ENCODE results near the gene DCAF7.

The DCAF7 gene

DNA sequence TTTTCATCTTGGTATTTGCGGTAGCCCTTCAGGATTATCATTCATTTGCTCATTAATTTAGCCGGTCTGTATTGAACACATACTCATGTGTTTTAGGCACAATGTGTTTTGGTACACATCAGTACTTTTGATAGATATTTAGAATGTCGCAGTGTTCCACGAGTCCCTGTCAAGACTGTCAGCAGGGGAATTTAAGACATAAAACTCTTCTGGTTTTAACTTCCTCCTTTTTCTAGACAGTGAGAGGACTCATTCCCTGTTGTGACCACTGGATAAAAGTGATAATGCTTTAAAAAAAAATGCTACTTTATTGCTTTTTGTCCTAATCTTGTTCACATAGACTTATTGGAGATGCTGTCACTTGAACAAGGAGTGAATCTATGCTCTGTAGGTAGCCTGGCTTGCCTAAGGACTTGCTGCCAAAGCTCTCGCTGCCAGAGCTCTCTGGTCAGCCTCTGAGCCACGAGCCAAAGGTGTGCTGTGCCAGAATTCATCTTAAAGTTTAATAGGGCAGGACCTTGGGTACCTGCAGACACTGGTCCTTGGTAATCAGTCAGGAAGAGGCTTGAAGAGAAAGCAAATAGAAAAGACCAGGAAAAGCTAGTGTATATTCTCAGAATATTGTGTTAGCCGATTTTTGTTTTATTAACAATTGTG lies 5.4 kb downstream of the DCAF7 start:
- DNase-seq (ENCODE audit: low read depth in 2 of 2), result no peak
- TF ChIP-seq, protein P1, sequence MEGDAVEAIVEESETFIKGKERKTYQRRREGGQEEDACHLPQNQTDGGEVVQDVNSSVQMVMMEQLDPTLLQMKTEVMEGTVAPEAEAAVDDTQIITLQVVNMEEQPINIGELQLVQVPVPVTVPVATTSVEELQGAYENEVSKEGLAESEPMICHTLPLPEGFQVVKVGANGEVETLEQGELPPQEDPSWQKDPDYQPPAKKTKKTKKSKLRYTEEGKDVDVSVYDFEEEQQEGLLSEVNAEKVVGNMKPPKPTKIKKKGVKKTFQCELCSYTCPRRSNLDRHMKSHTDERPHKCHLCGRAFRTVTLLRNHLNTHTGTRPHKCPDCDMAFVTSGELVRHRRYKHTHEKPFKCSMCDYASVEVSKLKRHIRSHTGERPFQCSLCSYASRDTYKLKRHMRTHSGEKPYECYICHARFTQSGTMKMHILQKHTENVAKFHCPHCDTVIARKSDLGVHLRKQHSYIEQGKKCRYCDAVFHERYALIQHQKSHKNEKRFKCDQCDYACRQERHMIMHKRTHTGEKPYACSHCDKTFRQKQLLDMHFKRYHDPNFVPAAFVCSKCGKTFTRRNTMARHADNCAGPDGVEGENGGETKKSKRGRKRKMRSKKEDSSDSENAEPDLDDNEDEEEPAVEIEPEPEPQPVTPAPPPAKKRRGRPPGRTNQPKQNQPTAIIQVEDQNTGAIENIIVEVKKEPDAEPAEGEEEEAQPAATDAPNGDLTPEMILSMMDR (IDR thresholded peaks at IDR 0.05; ENCODE audit: low read depth, low read length), result no peak

DNA sequence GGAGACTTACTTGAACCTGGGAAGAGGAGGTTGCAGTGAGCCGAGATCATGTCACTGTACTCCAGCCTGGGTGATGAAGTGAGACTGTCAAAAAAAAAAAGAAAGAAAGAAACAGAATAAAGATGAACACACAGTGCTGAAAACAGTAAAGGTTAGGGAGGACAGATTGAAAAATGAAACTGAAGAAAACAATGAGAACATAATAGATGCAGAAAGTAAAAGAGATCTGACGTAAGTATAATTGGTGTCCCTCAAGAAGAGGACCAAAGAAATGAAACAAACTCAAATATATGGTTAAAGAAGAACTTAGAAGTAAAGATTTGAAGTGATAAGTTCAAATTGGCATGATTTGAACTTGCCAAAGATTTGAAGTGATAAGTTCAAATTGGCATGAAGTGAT lies 7.1 kb downstream of the DCAF7 start:
- TF ChIP-seq, protein P1 (IDR thresholded peaks at IDR 0.05; ENCODE audit: low read depth, low read length), result no peak
- DNase-seq (ENCODE audit: low read depth in 2 of 2), result no peak
- H3K4me3 ChIP-seq (replicated peaks in 1 of 2; ENCODE audit: low read depth in 2 of 2, low read length in 2 of 2), result no peak overlapping the region

More for the DNA sequence above, 5.4 kb downstream of the DCAF7 start:
- H3K4me3 ChIP-seq (replicated peaks in 1 of 2; ENCODE audit: low read depth in 2 of 2, low read length in 2 of 2), result no peak overlapping the region

GRCh38 chr17:63558441-63558840 lies 8.2 kb downstream of the DCAF7 start:
- H3K4me3 ChIP-seq (replicated peaks in 1 of 2; ENCODE audit: low read depth in 2 of 2, low read length in 2 of 2), result no peak overlapping the region
- TF ChIP-seq, protein P1 (IDR thresholded peaks at IDR 0.05; ENCODE audit: low read depth, low read length), result no peak
- DNase-seq (ENCODE audit: low read depth in 2 of 2), result no peak

- no peak for DNase-seq (ENCODE audit: low read depth in 2 of 2)
- TF ChIP-seq, protein P1 (IDR thresholded peaks at IDR 0.05; ENCODE audit: low read depth, low read length), result no peak
- no peak overlapping the region for H3K4me3 ChIP-seq (replicated peaks in 1 of 2; ENCODE audit: low read depth in 2 of 2, low read length in 2 of 2)
Observed at GRCh38 chr17:63561819-63562218, 11.5 kb downstream of the DCAF7 start.

DNA sequence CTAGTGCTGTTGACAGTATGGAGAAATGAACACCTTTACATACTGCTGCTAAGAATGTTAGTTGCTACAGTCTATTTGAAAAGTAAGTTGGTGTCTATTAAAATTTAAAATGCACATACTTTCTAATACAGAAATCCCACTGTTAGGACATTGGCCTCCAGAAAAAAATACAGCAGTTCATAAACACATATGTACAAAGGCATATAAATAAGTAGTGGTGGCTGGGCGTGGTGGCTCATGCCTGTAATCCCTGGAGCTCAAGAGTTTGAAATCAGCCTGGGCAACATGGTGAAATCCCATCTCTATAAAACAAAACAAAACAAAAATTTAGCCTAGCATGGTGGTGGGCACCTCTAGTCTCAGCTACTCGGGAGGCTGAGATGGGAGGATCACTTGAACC lies 13.1 kb downstream of the DCAF7 start:
- no peak for DNase-seq (ENCODE audit: low read depth in 2 of 2)
- no peak overlapping the region for H3K4me3 ChIP-seq (replicated peaks in 1 of 2; ENCODE audit: low read depth in 2 of 2, low read length in 2 of 2)
- TF ChIP-seq, protein P1 (IDR thresholded peaks at IDR 0.05; ENCODE audit: low read depth, low read length), result no peak

GRCh38 chr17:63564562-63564961 lies 14.3 kb downstream of the DCAF7 start:
- TF ChIP-seq, protein P1 (IDR thresholded peaks at IDR 0.05; ENCODE audit: low read depth, low read length), result no peak
- no peak for DNase-seq (ENCODE audit: low read depth in 2 of 2)
- H3K4me3 ChIP-seq (replicated peaks in 1 of 2; ENCODE audit: low read depth in 2 of 2, low read length in 2 of 2), result no peak overlapping the region

- no peak overlapping the region for H3K4me3 ChIP-seq (replicated peaks in 1 of 2; ENCODE audit: low read depth in 2 of 2, low read length in 2 of 2)
- DNase-seq (ENCODE audit: low read depth in 2 of 2), result no peak
- TF ChIP-seq, protein P1 (IDR thresholded peaks at IDR 0.05; ENCODE audit: low read depth, low read length), result no peak
Observed at GRCh38 chr17:63567229-63567628, 17.0 kb downstream of the DCAF7 start.
